H1 (cell line): ENCODE results near the gene MPPED2. TPM values are rescaled to one million over a fixed set of nuclear protein-coding genes. Genes with fewer than 3 reads are reported as not detected.

ENCODE experiments used
- EZH2 ChIP-seq: fragments of 200-600 bp; sonication (generic); IDR thresholded peaks from 2 replicates; pipeline ENCODE4 v1.7.1; 2012; ENCODE audit warnings: low read depth, mild to moderate bottlenecking, moderate library complexity, low read length, inconsistent platforms; ENCODE audit not compliant: severe bottlenecking
- HDAC6 ChIP-seq: IDR thresholded peaks from one replicate; pipeline ENCODE4 v1.7.1; 2012; ENCODE audit warnings: low read depth, mild to moderate bottlenecking, inconsistent platforms, low read length, moderate library complexity
- NANOG ChIP-seq: IDR thresholded peaks from 2 replicates; pipeline ENCODE4 v1.6.1; 2011; ENCODE audit warnings: low read length, low read depth, mild to moderate bottlenecking, inconsistent platforms; ENCODE audit not compliant: insufficient read depth, poor library complexity, severe bottlenecking
- NRF1 ChIP-seq: IDR thresholded peaks from 2 replicates; pipeline ENCODE4 v1.6.1; 2011; ENCODE audit warnings: mild to moderate bottlenecking, low read depth, low read length, improper control_type of control experiment
- RFX5 ChIP-seq: IDR thresholded peaks from 2 replicates; pipeline ENCODE4 v1.6.1; 2011; ENCODE audit warnings: low read depth, low read length, improper control_type of control experiment, borderline replicate concordance
- SAP30 ChIP-seq: fragments of 300-600 bp; sonication (generic); IDR thresholded peaks from 2 replicates; pipeline ENCODE4 v1.7.1; 2012; ENCODE audit warnings: low read length, moderate library complexity, mild to moderate bottlenecking, inconsistent platforms; ENCODE audit not compliant: insufficient read depth, insufficient replicate concordance
- TAF1 ChIP-seq: IDR thresholded peaks from 2 replicates; pipeline ENCODE4 v1.6.1; 2011; ENCODE audit warnings: mild to moderate bottlenecking, low read depth, low read length
- TBP ChIP-seq: IDR thresholded peaks from 2 replicates; pipeline ENCODE4 v1.6.1; 2011; ENCODE audit warnings: low read depth, low read length, improper control_type of control experiment
- YY1 ChIP-seq: IDR thresholded peaks from 2 replicates; pipeline ENCODE4 v1.6.1; 2011; ENCODE audit warnings: low read depth, mild to moderate bottlenecking, low read length
- polyA plus RNA-seq, 7 experiments: library from polyadenylated mRNA; depleted of rRNA in 3 of 7; stranded (reverse) in 5 of 7; unstranded in 2 of 7; fragments of >200 nt in 5 of 7; fragments of 200-250 nt in 2 of 7; gene quantifications; 1 replicate in 5 of 7; 2 replicates in 1 of 7; 4 replicates in 1 of 7; pipeline versions ENCODE4 v1.2.1 to v1.2.3, GENCODE V29; 2011 to 2013; ENCODE audit warnings: missing spikeins in 2 of 7, mixed read lengths in 2 of 7
- total RNA-seq: library from RNA; stranded (reverse); fragmentation: NEBNext Ultra II Directional; extraction: Animal tissue kit (Norgen Biotek cat#: 25700); gene quantifications from 2 replicates; pipeline ENCODE4 v1.2.1, GENCODE V29; 2021
- TF ChIP-seq, protein P1 (sequence below): fragments of 300-600 bp; sonication (generic); IDR thresholded peaks from 2 replicates; pipeline ENCODE4 v1.7.1; 2012; ENCODE audit warnings: low read length, moderate library complexity, mild to moderate bottlenecking, inconsistent platforms; ENCODE audit not compliant: insufficient replicate concordance

Gene MPPED2
- total and polyA plus RNA-seq, 2 of the 8 experiments (the other 6 are each of a cell fraction or from before 2014, with no cell fraction given) = 1.3 to 3.5 TPM

GRCh38 chr11:30579415-30580175, 6.6 kb downstream of the MPPED2 start (continued):
- TF ChIP-seq, protein P1, sequence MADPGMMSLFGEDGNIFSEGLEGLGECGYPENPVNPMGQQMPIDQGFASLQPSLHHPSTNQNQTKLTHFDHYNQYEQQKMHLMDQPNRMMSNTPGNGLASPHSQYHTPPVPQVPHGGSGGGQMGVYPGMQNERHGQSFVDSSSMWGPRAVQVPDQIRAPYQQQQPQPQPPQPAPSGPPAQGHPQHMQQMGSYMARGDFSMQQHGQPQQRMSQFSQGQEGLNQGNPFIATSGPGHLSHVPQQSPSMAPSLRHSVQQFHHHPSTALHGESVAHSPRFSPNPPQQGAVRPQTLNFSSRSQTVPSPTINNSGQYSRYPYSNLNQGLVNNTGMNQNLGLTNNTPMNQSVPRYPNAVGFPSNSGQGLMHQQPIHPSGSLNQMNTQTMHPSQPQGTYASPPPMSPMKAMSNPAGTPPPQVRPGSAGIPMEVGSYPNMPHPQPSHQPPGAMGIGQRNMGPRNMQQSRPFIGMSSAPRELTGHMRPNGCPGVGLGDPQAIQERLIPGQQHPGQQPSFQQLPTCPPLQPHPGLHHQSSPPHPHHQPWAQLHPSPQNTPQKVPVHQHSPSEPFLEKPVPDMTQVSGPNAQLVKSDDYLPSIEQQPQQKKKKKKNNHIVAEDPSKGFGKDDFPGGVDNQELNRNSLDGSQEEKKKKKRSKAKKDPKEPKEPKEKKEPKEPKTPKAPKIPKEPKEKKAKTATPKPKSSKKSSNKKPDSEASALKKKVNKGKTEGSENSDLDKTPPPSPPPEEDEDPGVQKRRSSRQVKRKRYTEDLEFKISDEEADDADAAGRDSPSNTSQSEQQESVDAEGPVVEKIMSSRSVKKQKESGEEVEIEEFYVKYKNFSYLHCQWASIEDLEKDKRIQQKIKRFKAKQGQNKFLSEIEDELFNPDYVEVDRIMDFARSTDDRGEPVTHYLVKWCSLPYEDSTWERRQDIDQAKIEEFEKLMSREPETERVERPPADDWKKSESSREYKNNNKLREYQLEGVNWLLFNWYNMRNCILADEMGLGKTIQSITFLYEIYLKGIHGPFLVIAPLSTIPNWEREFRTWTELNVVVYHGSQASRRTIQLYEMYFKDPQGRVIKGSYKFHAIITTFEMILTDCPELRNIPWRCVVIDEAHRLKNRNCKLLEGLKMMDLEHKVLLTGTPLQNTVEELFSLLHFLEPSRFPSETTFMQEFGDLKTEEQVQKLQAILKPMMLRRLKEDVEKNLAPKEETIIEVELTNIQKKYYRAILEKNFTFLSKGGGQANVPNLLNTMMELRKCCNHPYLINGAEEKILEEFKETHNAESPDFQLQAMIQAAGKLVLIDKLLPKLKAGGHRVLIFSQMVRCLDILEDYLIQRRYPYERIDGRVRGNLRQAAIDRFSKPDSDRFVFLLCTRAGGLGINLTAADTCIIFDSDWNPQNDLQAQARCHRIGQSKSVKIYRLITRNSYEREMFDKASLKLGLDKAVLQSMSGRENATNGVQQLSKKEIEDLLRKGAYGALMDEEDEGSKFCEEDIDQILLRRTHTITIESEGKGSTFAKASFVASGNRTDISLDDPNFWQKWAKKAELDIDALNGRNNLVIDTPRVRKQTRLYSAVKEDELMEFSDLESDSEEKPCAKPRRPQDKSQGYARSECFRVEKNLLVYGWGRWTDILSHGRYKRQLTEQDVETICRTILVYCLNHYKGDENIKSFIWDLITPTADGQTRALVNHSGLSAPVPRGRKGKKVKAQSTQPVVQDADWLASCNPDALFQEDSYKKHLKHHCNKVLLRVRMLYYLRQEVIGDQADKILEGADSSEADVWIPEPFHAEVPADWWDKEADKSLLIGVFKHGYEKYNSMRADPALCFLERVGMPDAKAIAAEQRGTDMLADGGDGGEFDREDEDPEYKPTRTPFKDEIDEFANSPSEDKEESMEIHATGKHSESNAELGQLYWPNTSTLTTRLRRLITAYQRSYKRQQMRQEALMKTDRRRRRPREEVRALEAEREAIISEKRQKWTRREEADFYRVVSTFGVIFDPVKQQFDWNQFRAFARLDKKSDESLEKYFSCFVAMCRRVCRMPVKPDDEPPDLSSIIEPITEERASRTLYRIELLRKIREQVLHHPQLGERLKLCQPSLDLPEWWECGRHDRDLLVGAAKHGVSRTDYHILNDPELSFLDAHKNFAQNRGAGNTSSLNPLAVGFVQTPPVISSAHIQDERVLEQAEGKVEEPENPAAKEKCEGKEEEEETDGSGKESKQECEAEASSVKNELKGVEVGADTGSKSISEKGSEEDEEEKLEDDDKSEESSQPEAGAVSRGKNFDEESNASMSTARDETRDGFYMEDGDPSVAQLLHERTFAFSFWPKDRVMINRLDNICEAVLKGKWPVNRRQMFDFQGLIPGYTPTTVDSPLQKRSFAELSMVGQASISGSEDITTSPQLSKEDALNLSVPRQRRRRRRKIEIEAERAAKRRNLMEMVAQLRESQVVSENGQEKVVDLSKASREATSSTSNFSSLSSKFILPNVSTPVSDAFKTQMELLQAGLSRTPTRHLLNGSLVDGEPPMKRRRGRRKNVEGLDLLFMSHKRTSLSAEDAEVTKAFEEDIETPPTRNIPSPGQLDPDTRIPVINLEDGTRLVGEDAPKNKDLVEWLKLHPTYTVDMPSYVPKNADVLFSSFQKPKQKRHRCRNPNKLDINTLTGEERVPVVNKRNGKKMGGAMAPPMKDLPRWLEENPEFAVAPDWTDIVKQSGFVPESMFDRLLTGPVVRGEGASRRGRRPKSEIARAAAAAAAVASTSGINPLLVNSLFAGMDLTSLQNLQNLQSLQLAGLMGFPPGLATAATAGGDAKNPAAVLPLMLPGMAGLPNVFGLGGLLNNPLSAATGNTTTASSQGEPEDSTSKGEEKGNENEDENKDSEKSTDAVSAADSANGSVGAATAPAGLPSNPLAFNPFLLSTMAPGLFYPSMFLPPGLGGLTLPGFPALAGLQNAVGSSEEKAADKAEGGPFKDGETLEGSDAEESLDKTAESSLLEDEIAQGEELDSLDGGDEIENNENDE = no peak
- TF ChIP-seq NRF1 = no peak
- no peak for TF ChIP-seq HDAC6
- TF ChIP-seq SAP30 = no peak
- no peak for TF ChIP-seq YY1
- TF ChIP-seq TAF1 = no peak
- TF ChIP-seq NANOG = no peak
- no peak for TF ChIP-seq RFX5
- TF ChIP-seq TBP = no peak
- no peak for TF ChIP-seq EZH2
